H1 (cell line): ENCODE measurements around the gene FRMPD4. TPM values are rescaled to one million over a fixed set of nuclear protein-coding genes. Genes with fewer than 3 reads are reported as not detected.

Experiments used
- CTCF ChIA-PET: fragments of 300-600 bp; sonication (Branson Sonifier 250); formaldehyde crosslinking; loops from one replicate; lab custom pipeline; 2021; ENCODE audit not compliant: partially characterized antibody; lab: Charles Lee
- POLR2A ChIA-PET: fragments of 300-600 bp; sonication (Branson Sonifier 250); formaldehyde crosslinking; loops from one replicate; lab custom pipeline; 2021; ENCODE audit warnings: inconsistent platforms; ENCODE audit not compliant: partially characterized antibody; lab: Charles Lee
- DNase-seq, 2 experiments: peaks; one replicate each; pipeline versions ENCODE4 v3.0.0 to v3.0.0-alpha.2; 2010 to 2022; ENCODE audit warnings: low spot score in 2 of 2, low read depth in 1 of 2, mixed read lengths in 1 of 2
- FAIRE-seq: peaks from 2 replicates; lab custom pipeline; 2011; peaks lifted over from hg19 to GRCh38; lab: Jason Lieb, UNC
- H2AFZ ChIP-seq: 2 replicates; pipeline ENCODE4 v1.8.1; 2012; ENCODE audit warnings: low read length, inconsistent platforms
- H2AK5ac ChIP-seq: 2 replicates; pipeline ENCODE4 v1.6.1; 2013; ENCODE audit warnings: low read depth, low read length
- H2BK120ac ChIP-seq: replicated peaks from 2 replicates; pipeline ENCODE3; 2013; ENCODE audit warnings: low read depth, low read length, inconsistent platforms
- H2BK12ac ChIP-seq: 2 replicates; pipeline ENCODE4 v1.6.1; 2013; ENCODE audit warnings: low read depth, low read length
- H2BK15ac ChIP-seq: 2 replicates; pipeline ENCODE4 v1.6.1; 2013; ENCODE audit warnings: low read length
- H2BK20ac ChIP-seq: 2 replicates; pipeline ENCODE4 v1.6.1; 2013; ENCODE audit warnings: low read length
- H2BK5ac ChIP-seq: 2 replicates; pipeline ENCODE4 v1.6.1; 2013; ENCODE audit warnings: low read depth, low read length
- H3K14ac ChIP-seq: 2 replicates; pipeline ENCODE4 v1.6.1; 2013; ENCODE audit warnings: inconsistent platforms; ENCODE audit not compliant: insufficient read length
- H3K18ac ChIP-seq: 2 replicates; pipeline ENCODE4 v1.6.1; 2013; ENCODE audit warnings: low read length; ENCODE audit errors: extremely low read depth
- H3K23ac ChIP-seq: 2 replicates; pipeline ENCODE4 v1.6.1; 2013; ENCODE audit warnings: inconsistent platforms; ENCODE audit not compliant: insufficient read length
- H3K23me2 ChIP-seq: 2 replicates; pipeline ENCODE4 v1.6.1; 2013; ENCODE audit warnings: low read depth, low read length
- H3K27ac ChIP-seq: 2 replicates; pipeline ENCODE4 v1.6.1; 2011; ENCODE audit warnings: low read depth, low read length, inconsistent platforms
- H3K27me3 ChIP-seq, 4 experiments: replicated peaks in 1 of 4; 1 replicate in 1 of 4; 2 replicates in 3 of 4; pipeline versions ENCODE4 v1.6.1 to v1.8.1; 2011 to 2013; ENCODE audit warnings: low read length in 3 of 4, mild to moderate bottlenecking in 3 of 4, inconsistent platforms in 2 of 4, mixed read lengths in 2 of 4, moderate library complexity in 1 of 4; ENCODE audit not compliant: control insufficient read depth in 3 of 4, insufficient read depth in 3 of 4; ENCODE audit errors: extremely low read depth in 1 of 4
- H3K36me3 ChIP-seq, 4 experiments: 2 replicates each; pipeline versions ENCODE4 v1.6.1 to v1.8.1; 2011 to 2013; ENCODE audit warnings: mild to moderate bottlenecking in 4 of 4, low read length in 3 of 4, moderate library complexity in 2 of 4, control low read depth in 1 of 4, inconsistent platforms in 1 of 4; ENCODE audit not compliant: insufficient read depth in 4 of 4, control insufficient read depth in 2 of 4
- H3K4ac ChIP-seq: replicated peaks from 2 replicates; pipeline ENCODE3; 2013; ENCODE audit warnings: low read length, low read depth, mixed read lengths, inconsistent platforms; ENCODE audit not compliant: insufficient read length
- H3K4me1 ChIP-seq, 4 experiments: replicated peaks in 1 of 4; 1 replicate in 1 of 4; 2 replicates in 3 of 4; pipeline versions ENCODE4 v1.6.1 to v1.8.1; 2011 to 2013; ENCODE audit warnings: low read length in 3 of 4, inconsistent platforms in 2 of 4, mixed read lengths in 1 of 4; ENCODE audit not compliant: insufficient read depth in 4 of 4, control insufficient read depth in 3 of 4
- H3K4me2 ChIP-seq, 2 experiments: 2 replicates each; pipeline versions ENCODE4 v1.6.1 to v1.8.1; 2011 to 2013; ENCODE audit warnings: low read depth in 2 of 2, low read length in 2 of 2, control low read depth in 1 of 2, inconsistent platforms in 1 of 2, mild to moderate bottlenecking in 1 of 2; ENCODE audit not compliant: insufficient read depth in 1 of 2
- H3K4me3 ChIP-seq, 4 experiments: fragments of 200-600, 300-600 bp in 1 of 4; sonication (generic), shearing (Covaris generic), sonication (Bioruptor Twin) in 1 of 4; 2 replicates each; pipeline versions ENCODE4 v1.5.1 to v1.8.1; 2011 to 2016; ENCODE audit warnings: low read length in 4 of 4, low read depth in 3 of 4, control low read depth in 2 of 4, inconsistent platforms in 2 of 4, mild to moderate bottlenecking in 2 of 4, mixed read lengths in 1 of 4, moderate library complexity in 1 of 4; ENCODE audit not compliant: insufficient read depth in 2 of 4; ENCODE audit errors: extremely low read depth in 1 of 4
- H3K56ac ChIP-seq: replicated peaks from 2 replicates; pipeline ENCODE3; 2013; ENCODE audit warnings: low read depth, mild to moderate bottlenecking, mixed read lengths, low read length, inconsistent platforms; ENCODE audit not compliant: insufficient read length
- H3K79me1 ChIP-seq: 2 replicates; pipeline ENCODE4 v1.6.1; 2013; ENCODE audit warnings: low read depth, low read length, control low read depth
- H3K79me2 ChIP-seq, 2 experiments: 2 replicates each; pipeline versions ENCODE4 v1.6.1 to v1.8.1; 2012 to 2013; ENCODE audit warnings: low read length in 2 of 2, mild to moderate bottlenecking in 2 of 2, inconsistent platforms in 1 of 2; ENCODE audit not compliant: insufficient read depth in 2 of 2, control insufficient read depth in 1 of 2
- H3K9ac ChIP-seq, 4 experiments: replicated peaks in 1 of 4; 1 replicate in 1 of 4; 2 replicates in 3 of 4; pipeline versions ENCODE4 v1.6.1 to v1.8.1; 2011 to 2013; ENCODE audit warnings: low read depth in 3 of 4, low read length in 3 of 4, control low read depth in 2 of 4, mild to moderate bottlenecking in 2 of 4, moderate library complexity in 2 of 4, inconsistent platforms in 1 of 4; ENCODE audit errors: extremely low read depth in 1 of 4
- H3K9me3 ChIP-seq, 2 experiments: 2 replicates each; pipeline versions ENCODE4 v1.6.1 to v1.8.1; 2012 to 2013; ENCODE audit warnings: mild to moderate bottlenecking in 2 of 2, moderate library complexity in 2 of 2, control low read depth in 1 of 2, inconsistent platforms in 1 of 2, low read depth in 1 of 2, low read length in 1 of 2, mixed read lengths in 1 of 2; ENCODE audit not compliant: insufficient read depth in 2 of 2
- H4K20me1 ChIP-seq, 2 experiments: replicated peaks in 1 of 2; 2 replicates each; pipeline versions ENCODE3 to v1.8.1; 2011 to 2013; ENCODE audit warnings: inconsistent platforms in 2 of 2, low read length in 2 of 2, mild to moderate bottlenecking in 1 of 2; ENCODE audit not compliant: insufficient read depth in 2 of 2, control insufficient read depth in 1 of 2
- H4K5ac ChIP-seq: 2 replicates; pipeline ENCODE4 v1.6.1; 2013; ENCODE audit warnings: low read length, low read depth, mixed read lengths, inconsistent platforms; ENCODE audit not compliant: insufficient read length
- H4K8ac ChIP-seq: 2 replicates; pipeline ENCODE4 v1.8.0; 2013; ENCODE audit warnings: mild to moderate bottlenecking, moderate library complexity, low read length, inconsistent platforms; ENCODE audit not compliant: insufficient read depth; ENCODE audit errors: extremely low read depth
- H4K91ac ChIP-seq: replicated peaks from 2 replicates; pipeline ENCODE3; 2013; ENCODE audit warnings: low read length, mixed read lengths, inconsistent platforms; ENCODE audit not compliant: insufficient read length
- CHD1 ChIP-seq: IDR thresholded peaks from 2 replicates; pipeline ENCODE4 v1.6.1; 2012; ENCODE audit warnings: low read depth, low read length, improper control_type of control experiment
- EP300 ChIP-seq, 2 experiments: IDR thresholded peaks; 1 replicate in 1 of 2; 2 replicates in 1 of 2; pipeline ENCODE4 v1.6.1; 2011 to 2012; ENCODE audit warnings: low read depth in 2 of 2, low read length in 2 of 2, mild to moderate bottlenecking in 2 of 2, borderline replicate concordance in 1 of 2, inconsistent platforms in 1 of 2, moderate library complexity in 1 of 2
- SIN3A ChIP-seq, 2 experiments: IDR thresholded peaks in 1 of 2; conservative IDR thresholded peaks in 1 of 2; 2 replicates each; pipeline ENCODE4 v1.6.1; 2011 to 2012; ENCODE audit warnings: low read length in 2 of 2, improper control_type of control experiment in 1 of 2, low read depth in 1 of 2, mild to moderate bottlenecking in 1 of 2
- WGBS, 2 experiments: shearing (Covaris generic) in 1 of 2; methylation state at CpG; one replicate each; pipeline versions ENCODE4 v1.1.6 to v1.1.7; 2013 to 2015; ENCODE audit warnings: low lambda C conversion rate in 2 of 2, mixed read lengths in 2 of 2, inconsistent platforms in 1 of 2, low coverage in 1 of 2, missing lambda C conversion rate in 1 of 2; ENCODE audit not compliant: insufficient replicate concordance in 2 of 2, insufficient coverage in 1 of 2, insufficient read length in 1 of 2; ENCODE audit errors: extremely low coverage in 1 of 2, missing lambda C conversion rate in 1 of 2; 5-methylcytosine and 5-hydroxymethylcytosine counted together
- polyA plus RNA-seq, 7 experiments: library from polyadenylated mRNA; depleted of rRNA in 3 of 7; stranded (reverse) in 5 of 7; unstranded in 2 of 7; fragments of >200 nt in 5 of 7; fragments of 200-250 nt in 2 of 7; gene quantifications; 1 replicate in 5 of 7; 2 replicates in 1 of 7; 4 replicates in 1 of 7; pipeline versions ENCODE4 v1.2.1 to v1.2.3, GENCODE V29; 2011 to 2013; ENCODE audit warnings: missing spikeins in 2 of 7, mixed read lengths in 2 of 7
- total RNA-seq: library from RNA; stranded (reverse); fragmentation: NEBNext Ultra II Directional; extraction: Animal tissue kit (Norgen Biotek cat#: 25700); gene quantifications from 2 replicates; pipeline ENCODE4 v1.2.1, GENCODE V29; 2021

FRMPD4 gene
- total and polyA plus RNA-seq, 2 of the 8 experiments (the other 6 are each of a cell fraction or from before 2014, with no cell fraction given), result 0.02 to 0.37 TPM

DNA sequence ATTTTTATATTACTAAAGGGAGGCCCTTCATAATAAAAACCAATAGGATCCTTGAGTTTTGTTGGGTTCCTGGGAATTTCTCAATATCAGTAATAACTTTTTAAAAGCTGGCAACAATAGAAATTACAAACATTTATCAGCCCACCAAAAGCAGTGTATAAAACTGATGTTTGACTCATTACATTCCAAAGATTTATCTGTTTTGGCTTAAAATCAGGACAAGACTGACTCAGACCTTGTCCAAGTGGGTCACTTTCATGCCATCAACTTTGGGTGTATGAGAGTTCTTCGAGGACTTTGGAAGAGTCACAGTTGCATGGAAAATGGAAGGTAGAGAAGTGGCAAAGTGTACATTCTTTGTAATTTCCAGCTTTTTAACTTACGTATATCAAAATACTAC is 102.8 kb downstream of the FRMPD4 start:
- Histone ChIP-seq H3K4me2 (no peak overlapping the region), H4K8ac (no peak overlapping the region), H3K14ac (no peak overlapping the region), H2AFZ (no peak overlapping the region), H4K20me1 (no peaks in the 10 kb centered on the region), H2BK5ac (no peak overlapping the region), H3K79me2 (no peaks in the 10 kb centered on the region), H3K23me2 (no peaks in the 10 kb centered on the region), H3K18ac (no peak overlapping the region), H3K4me3 (no peak overlapping the region), H3K23ac (no peak overlapping the region), H3K27ac (no peak overlapping the region), H3K27me3 (no peaks in the 10 kb centered on the region), H2BK12ac (no peak overlapping the region), H4K91ac (no peak overlapping the region), H2AK5ac (no peak overlapping the region), H3K4ac (no peak overlapping the region), H3K36me3 (no peaks in the 10 kb centered on the region), H4K5ac (no peak overlapping the region), H2BK120ac (no peak overlapping the region), H3K9me3 (no peaks in the 10 kb centered on the region), H2BK15ac (no peak overlapping the region), H3K9ac (no peak overlapping the region), H3K56ac (no peak overlapping the region), H3K4me1 (no peaks in the 10 kb centered on the region), H2BK20ac (no peak overlapping the region), H3K79me1 (no peaks in the 10 kb centered on the region)
- FAIRE-seq (no peak), DNase-seq (no peak)
- ChIA-PET POLR2A (no interaction called here), CTCF (no interaction called here)
- WGBS, 2 experiments, result 100% methylated on average over 2 of the region's 2 CpGs; no CpG with 5 or more reads in 1 of the 2 experiments
- TF ChIP-seq CHD1 (no peak), EP300 (IDR thresholded peaks at IDR 0.05; ENCODE audit: borderline replicate concordance in 1 of 2, low read depth in 2 of 2, low read length in 2 of 2) (no peak), SIN3A (conservative IDR thresholded peaks at IDR 0.05 in 1 of 2, IDR thresholded peaks at IDR 0.05 in 1 of 2; ENCODE audit: low read depth in 1 of 2, low read length in 2 of 2) (no peak)
